Muscle of back (tissue), 11 donors: ENCODE data around the gene BCO2. TPM values are rescaled to one million over a fixed set of nuclear protein-coding genes. Genes with fewer than 3 reads are reported as not detected.
"Not testable (repeated sequence)": the region's sequence is repeated elsewhere in the genome, so short reads cannot be mapped to it uniquely, and the experiment has no call there.

Experiments used
- DNase-seq, 3 donors: peaks; one replicate each; pipeline versions ENCODE4 v3.0.0 to v3.0.0-alpha.2; 2013
- polyA plus RNA-seq, 10 donors: library from polyadenylated mRNA; unstranded; fragments of 120-200 nt; gene quantifications; one replicate each; pipeline ENCODE4 v1.2.1, GENCODE V29; 2013; ENCODE audit not compliant: insufficient read length in 10 of 10

Gene BCO2
- polyA plus RNA-seq, 10 donors, result 4.0 to 12.2 (median 6.0) TPM

DNA sequence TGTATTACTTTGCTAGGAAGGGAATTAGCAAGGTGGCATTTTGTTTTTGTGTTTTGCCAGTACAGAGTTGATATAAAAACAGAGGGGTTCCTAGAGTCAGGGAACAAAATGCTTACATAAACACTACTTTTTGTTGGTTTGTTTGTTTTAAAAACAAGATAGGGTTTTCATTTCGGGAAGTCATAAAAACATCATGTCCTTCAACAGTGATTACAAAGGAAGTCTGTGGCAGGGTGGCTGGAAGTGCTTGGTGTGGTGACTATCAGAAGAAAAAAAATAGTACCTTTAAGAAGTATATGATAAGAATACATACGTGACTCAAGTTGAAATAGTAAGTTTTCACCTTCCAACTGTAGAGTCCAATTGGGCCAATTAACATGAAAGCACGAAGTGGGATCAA is 10.3 kb upstream of the BCO2 start:
- no peak for DNase-seq

DNA sequence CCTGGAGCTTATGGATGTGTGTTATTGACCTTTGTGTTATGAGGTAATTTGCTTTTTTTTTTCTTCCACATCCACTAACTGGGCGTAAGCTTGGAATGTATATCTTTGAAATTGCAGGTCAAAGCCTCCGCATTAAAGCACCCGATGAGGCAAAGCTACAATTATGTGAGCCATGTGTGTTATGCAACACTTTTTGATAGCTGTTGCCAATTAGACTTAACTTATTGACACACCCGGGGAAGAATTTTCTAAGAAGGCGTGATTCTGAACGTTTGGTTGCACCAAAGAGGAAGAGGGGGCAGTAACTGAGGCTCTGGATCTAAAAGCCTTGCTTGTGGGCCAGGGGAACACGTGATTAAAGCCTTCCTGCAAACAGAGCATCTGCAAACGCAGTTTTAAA is 8.8 kb upstream of the BCO2 start:
- no peak for DNase-seq

DNA sequence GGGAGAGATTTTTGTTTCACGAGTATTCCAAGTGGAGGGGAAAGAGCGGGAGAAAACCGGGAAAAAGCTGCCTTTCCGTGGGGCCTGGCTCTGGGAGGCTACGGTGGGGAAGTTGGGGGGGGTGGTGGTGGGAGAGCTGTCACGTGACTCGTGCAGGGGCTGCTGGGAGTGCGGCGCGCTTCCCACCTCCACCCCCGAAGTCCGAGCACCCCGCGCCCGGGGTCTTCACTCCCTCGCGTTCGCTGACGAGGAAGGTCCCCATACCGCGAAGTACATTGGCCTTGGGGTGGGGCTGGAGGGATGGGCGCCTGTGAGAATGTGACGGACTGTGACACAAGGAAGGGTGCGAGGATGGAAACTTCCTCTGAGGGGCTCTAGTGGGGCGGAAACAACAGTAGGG is 8.2 kb upstream of the BCO2 start, which contains the start of gene TEX12:
Gene TEX12 (plus strand): TSS at position 228 of the 400 bp plus-strand sequence. CDS start 1,897 bp downstream, outside the sequence.
- no peak for DNase-seq

DNA sequence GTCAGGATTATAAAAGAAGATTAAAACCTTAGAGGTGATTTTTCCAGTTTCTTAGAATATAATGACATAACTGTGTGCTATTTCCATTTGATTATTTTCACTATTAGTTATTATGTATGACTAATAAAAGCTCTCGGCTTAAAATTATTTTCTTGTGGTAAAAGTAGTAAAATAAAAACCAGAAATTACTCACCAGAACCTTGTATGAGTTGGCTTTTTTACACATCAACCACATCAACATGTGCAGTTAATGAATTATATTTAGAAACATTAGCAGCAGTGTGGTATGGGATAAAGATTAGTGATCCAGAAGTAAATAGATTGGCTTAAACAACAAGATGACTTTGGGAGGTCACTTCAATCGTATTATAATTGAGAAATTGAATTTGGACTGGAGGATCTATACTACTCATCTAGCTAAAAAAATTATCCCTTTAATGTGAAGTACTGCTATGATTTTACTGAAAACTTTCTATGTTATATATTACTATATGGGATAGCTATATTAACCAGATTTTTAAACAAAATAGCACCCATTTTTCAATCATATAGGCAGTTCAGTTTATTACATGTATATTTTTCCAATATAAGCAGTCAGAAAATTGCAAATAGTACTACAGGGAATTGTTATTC is 2.8 kb upstream of the BCO2 start:
- peak in 1 of 3 donors; percentile 15 for DNase-seq

DNA sequence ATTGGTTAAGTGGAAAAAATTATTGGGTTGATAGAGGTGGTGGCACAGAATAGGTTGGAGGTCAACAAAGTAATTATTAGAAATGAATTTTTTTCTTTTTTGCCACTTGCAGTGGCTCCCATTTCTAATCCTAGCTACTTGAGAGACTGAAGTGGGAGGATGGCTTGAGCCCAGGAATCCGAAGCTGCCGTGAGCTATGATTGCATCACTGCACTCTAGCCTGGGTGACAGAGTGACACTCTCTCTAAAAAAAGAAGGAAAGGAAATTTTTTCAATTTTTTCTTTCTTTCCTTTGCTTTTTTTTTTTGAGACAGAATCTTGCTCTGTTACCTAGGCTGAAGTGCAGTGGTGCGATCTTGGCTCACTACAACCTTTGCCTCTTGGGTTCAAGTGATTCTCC is 2.2 kb upstream of the BCO2 start:
- no peak for DNase-seq

DNA sequence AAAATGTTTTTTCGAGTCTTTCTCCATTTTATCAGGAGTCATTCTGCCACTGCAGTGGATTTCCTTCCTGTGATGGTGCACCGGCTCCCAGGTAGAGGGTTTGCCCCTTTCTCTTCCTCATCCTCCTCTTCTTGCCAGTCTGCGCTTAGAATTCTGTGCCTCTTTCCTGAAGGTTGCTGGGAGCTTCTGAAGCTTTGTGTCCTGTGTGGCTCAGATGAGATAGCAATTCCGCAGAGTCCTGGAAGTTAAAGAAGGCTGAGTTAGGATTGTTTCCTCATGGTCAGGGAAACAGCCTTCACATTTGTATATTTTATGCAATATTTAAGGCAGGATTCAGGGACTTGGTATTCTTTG is 264 bp downstream of the BCO2 start:
- DNase-seq, result peak in 2 of 3 donors; percentile 16 to 34

DNA sequence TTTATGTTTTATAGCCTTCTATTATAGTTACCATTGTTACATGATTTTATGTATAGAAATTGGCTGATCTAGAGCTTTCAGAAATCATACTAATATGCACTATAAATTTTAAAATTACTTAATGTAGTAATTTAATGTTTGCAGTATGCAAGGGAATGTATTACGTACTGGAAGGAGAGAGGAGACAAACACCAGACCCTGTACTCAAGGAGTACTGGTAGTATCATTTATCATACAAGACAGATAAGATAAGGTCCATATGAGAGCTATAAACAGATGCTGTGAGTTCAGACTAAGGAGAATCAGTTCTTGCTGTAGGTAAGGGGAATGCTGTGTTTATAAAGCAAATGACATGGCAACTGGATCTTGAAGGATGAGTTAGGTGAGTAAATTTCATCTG is 765 bp downstream of the BCO2 start:
- peak in 1 of 3 donors; percentile 15 for DNase-seq

DNA sequence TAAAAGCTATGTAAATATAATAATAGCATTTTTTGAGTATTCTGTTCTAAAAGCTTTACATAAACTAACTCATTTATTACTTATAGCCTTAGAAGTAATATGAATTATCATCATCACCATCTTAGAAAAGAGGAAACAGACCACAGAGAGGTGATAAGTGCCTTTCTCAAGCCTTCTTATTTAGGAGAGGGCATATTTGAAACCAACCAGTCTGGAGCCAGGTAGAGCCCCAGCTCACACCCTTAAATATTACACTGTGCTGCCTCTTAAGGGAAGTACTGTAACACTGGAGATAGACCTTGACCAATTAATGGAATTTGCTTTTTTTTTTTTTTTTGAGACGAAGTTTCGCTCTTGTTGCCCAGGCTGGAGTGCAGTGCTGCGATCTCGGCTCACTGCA is 2.3 kb downstream of the BCO2 start:
- no peak for DNase-seq

DNA sequence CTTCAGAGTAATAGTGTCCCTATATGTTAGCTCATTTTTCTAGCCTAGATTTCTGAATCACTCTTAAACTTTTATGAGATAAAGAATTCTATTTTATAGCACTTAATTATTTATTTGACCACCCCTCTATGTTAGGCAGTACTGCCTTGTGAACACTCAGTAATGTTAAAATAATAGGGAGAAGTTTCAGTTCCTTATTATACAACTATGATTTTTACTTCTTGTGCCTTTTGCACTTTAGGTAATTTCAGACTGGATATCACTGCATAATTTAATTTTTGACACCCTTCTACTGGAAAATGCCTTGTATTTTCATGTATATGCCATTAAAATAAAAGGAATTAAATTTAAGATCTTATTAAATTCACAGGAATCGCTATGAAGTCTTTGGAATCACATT is 3.1 kb downstream of the BCO2 start:
- no peak for DNase-seq

DNA sequence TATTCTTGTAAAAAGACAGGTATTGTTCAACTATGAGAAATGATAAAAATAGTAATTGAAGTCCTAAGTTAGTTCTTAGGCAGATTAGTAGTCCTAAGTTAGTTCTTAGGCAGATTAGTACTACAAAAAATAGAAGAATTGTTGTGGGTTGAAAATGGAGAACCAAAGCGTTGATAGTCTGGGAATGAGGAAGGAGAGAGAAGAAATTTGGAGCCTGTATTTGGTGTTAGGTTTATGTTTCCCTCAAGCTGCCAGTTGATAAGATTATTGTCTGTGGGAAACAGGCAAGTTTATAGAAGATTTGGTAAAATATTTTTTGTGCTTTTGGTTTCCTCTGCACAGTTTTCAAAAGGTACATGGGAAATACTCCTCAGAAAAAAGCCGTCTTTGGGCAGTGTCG is 3.6 kb downstream of the BCO2 start:
- DNase-seq, result no peak

DNA sequence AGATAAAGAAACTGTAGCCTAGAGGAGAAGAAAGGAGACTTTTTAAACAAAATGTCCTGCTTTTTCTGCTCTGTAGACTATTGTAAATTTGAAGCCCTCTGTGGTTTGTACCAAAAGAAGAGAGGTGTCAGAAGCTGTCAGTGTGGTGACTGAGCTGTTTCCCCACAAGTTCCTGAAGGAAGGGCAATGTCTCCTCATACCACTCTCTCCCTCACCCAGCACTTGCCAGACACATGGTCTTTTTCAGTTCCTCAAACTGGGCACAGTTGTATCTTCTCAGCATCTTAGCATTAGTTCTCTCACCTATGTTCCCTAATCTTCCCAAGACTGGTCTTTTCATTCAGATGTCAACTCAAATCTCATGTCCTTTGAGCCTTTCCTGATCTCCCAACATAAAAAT is 4.3 kb downstream of the BCO2 start:
- no peak for DNase-seq

DNA sequence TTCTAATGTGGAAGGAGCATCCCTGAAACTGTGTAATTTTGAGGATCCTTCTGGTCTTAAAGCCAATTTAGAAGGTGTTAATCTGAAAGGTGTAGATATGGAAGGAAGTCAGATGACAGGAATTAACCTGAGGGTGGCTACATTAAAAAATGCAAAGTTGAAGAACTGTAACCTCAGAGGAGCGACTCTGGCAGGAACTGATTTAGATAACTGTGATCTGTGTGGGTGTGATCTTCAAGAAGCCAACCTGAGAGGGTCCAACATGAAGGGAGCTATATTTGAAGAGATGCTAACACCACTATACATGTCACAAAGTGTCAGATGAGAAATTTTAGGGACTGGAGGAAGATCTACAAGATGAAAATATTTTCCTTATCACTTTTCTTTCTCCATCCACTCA is 7.6 kb downstream of the BCO2 start:
- no peak for DNase-seq

DNA sequence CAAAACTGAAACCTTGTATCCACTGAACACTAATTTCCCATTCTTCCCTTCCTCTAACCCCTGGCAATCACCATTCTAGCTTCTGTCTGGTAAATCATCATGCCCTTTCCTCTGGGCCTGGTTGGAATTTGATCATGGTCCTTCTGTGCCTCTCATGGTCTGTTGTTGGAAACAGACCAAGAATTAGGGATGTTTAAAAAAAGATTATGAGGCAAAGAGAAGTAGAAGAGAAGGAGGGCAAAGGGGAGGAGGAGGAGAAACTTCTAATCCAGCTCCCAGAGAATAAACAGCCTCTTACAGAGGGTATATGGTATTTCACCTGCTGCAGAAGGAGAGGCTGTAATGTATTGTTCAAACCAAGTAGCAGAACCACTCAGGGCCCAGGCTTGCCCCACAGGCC is 10.6 kb downstream of the BCO2 start:
- no peak for DNase-seq

DNA sequence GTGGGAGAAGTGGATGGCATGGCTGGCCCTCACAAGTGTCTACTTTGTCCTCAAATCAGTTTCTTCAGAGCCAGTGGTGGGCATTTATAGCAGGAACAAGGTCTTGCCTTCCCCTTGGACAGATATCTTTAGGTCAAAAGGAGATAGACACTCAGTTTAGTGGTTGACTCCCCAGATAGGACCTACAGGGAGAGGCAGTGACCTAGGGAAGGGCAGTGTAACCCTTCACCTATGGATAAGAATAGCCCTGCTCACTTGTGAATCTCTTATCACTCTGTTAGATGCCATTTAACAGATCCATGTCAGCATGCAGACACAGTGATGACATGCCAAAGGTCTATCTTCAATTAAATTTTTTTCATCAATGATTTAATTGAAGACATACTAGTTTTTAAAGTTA is 11.0 kb downstream of the BCO2 start:
- no peak for DNase-seq

DNA sequence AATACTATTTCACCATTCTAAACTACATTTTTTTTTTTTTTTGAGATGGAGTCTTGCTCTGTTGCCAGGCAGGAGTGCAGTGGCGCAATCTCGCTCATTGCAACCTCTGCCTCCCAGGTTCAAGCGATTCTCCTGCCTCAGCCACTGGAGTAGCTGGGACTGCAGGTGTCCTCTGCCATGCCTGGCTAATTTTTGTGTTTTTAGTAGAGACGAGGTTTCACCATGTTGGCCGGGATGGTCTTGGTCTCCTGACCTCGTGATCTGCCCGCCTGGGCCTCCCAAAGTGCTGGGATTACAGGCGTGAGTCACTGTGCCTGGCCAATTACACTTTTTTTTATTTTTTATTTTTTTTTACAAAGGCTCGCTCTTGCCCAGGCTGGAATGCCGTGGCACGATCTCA is 19.8 kb downstream of the BCO2 start:
- DNase-seq, result not testable (repeated sequence)

DNA sequence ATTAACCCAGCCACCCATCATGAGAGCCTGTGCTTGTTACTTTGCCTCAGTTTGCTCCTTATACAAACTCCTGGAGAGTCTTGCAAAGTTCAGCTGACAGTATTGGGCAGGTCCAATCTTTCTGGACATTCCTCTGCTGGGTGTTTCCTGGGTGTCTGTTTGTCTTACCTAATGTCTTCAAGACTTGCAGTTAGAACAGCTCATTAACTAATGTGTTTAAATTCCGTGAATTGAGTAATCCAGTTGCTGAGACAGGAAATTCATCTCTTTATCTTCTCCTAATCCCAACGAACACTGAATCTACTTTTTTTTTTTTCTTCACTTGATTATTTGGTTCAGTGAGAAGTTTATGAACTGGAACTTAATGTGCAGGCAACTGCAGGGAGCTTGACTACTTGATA is 20.6 kb downstream of the BCO2 start:
- DNase-seq, result no peak

DNA sequence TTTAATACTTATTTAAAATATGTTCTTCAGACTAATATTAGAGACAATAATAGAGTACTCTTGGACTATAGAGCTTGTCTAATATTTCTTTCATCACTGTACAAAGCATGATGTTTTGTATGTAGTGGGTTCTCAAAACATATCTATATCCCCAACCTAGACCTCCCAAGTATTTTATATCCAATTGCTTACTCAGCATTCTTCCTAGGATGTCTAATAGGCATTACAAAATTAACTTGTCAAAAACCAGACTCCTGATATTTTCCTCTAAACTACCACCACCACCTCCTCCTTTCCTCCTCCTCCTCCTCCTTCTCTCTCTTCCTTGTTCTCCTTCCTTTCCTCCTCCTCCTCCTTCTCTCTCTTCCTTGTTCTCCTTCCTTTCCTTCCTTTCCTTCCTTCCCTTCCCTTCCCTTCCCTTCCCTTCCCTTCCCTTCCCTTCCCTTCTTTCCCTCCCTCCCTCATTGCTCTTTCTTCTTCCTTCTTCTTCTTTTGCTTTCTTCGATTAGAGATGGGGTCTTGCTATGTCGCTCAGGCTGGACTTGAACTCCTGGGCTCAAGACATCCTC is 21.3 kb downstream of the BCO2 start:
- no peak for DNase-seq

DNA sequence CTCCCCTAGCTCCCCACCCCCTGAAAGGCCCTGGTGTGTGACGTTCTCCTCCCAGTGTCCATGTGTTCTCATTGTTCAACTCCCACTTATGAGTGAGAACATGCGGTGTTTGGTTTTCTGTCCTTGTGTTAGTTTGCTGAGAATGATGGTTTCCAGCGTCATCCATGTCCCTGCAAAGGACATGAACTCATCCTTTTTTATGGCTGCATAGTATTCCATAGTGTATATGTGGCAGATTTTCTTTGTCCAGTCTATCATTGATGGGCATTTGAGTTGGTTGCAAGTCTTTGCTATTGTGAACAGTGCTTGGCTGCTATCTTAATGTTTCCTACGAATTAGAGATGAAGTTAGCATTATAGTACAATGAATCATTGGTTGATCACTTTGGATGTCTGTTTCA is 23.8 kb downstream of the BCO2 start:
- DNase-seq, result not testable (repeated sequence)

DNA sequence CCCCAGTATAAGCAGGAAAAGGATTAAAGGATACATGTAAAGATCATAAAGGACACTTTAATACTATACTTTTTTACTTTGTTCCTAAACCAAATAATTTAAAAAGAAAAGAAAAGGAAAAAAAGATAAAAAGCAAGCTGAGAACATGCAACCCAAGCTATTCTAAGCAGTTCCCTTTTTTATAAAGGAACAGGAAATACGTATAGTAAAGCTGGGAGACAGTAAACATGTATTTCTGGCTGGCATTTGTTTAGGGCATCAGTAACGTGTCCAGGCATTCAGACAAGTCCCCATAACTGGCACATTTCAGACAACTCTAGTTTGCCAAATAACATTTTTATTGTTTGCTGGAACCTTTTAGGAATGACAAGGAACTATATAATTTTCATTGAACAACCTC is 24.9 kb downstream of the BCO2 start:
- no peak for DNase-seq

DNA sequence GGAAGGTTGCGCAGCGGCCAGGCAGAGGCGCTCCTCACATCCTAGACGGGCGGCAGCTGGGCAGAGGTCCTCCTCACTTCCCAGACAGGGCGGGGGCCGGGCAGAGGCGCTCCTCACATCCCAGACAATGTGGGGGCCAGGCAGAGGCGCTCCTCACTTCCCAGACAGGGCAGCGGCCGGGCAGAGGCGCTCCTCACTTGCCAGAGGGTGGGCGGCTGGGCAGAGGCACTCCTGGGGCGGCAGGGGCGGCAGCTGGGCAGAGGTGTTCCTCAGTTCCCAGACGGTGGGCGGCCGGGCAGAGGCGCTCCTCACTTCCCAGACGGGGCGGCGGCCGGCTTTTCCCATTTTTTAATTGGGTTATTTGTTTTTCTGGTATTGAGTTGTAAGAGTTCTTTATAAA is 30.8 kb downstream of the BCO2 start:
- DNase-seq, result no peak

DNA sequence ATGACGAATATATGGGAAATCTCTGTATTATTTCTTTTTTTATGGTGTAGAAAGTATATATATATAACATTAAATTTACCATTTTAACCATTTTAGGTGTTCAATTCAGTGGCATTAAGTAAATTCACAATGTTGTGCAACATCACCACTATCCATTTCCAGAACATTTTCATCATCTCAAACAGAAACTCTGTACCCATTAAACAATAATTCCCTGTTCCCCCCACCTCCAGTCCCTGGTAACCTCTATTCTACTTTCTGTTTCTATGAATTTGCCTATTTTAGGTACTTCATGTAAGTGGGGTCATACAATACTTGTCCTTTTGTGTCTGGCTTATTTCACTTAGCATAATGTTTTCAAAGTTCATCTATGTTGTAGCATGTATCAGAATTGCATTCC is 35.6 kb downstream of the BCO2 start:
- no peak for DNase-seq

DNA sequence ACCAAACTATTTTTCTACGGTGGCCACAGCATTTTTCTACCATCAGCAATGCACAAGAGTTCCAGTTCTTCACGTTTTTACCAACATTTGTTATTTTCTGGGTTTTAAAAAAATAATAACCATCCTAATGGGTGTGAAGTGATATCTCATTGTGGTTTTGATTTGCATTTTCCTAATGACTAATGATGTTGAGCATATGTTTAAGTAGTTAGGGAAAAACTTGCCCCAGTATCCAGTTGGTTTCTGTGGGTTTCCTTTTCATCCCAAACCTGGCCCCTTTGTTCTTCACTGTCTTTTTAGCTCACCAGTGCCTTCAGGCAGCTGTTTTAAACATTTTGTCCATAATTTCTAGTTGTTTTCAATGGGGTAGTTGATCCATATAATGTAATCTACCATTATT is 36.2 kb downstream of the BCO2 start:
- no peak for DNase-seq

DNA sequence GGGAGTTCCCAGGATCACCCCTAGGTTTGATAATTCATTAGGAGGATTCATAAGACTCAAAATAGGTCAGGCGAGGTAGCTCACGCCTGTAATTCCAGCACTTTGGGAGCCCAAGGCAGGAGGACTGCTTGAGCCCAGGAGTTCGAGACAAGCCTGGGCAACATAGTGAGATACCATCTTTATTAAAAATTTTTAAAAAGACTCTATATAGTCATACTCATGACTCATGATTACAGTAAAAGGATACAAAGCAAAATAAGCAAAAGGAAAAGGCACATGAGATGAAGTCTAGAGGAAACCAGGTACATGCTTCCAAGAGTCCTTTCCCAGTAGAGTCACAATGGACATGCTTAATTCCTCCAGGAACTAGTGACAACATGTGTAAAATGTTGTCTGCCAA is 37.0 kb downstream of the BCO2 start:
- no peak for DNase-seq

DNA sequence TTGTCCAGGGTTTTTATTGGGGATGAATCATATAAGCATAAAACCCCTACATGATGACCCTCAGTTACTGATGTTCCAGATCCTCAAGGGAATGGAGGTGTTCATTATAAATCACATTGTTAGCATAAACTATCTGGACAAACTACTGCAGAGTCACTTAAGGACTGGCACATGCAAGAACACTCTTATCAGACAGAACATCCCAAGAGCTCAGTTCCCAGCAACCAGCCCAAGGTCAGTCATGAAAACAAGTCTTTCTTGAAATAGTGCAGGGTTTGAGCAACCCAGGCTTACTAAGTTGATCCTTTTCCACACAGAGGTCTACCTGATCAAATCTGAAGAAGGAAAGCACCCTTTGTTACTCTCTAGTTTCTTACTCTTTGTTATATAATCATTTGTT is 37.4 kb downstream of the BCO2 start:
- no peak for DNase-seq
